RPMI7951 (cell line): ENCODE data around the gene NAV2. TPM values are rescaled to one million over a fixed set of nuclear protein-coding genes. Genes with fewer than 3 reads are reported as not detected.
A peak's percentile ranks its signal among the peaks of the same experiment; 100 is the strongest.

Experiments used
- DNase-seq: peaks from one replicate; pipeline ENCODE4 v3.0.0-alpha.2; 2012; ENCODE audit warnings: low read depth
- total RNA-seq: library from RNA; depleted of rRNA; stranded (reverse); fragments of >200 nt; shearing (Covaris generic); gene quantifications from 2 replicates; pipeline ENCODE4 v1.2.3, GENCODE V29; 2014

Gene NAV2
- total RNA-seq, 1 experiment from 2014 or later = 7.1 TPM

- DNase-seq = no peak
Measured at GRCh38 chr11:19867064-19867463, 154.4 kb downstream of the NAV2 start.

- peak; percentile 94 for DNase-seq
Measured at GRCh38 chr11:19868281-19868821, 155.7 kb downstream of the NAV2 start.

- DNase-seq = peak; percentile 48
Measured at GRCh38 chr11:19868871-19869270, 156.2 kb downstream of the NAV2 start.

- DNase-seq = no peak
Measured at GRCh38 chr11:19869466-19869865, 156.8 kb downstream of the NAV2 start.

GRCh38 chr11:19869946-19870589 is 157.4 kb downstream of the NAV2 start:
- DNase-seq = no peak

- no peak for DNase-seq
Measured at GRCh38 chr11:19871531-19871930, 158.9 kb downstream of the NAV2 start.

GRCh38 chr11:19872512-19873145 is 160.0 kb downstream of the NAV2 start:
- no peak for DNase-seq

- no peak for DNase-seq
Measured at GRCh38 chr11:19873730-19874129, 161.1 kb downstream of the NAV2 start.

- no peak for DNase-seq
Measured at GRCh38 chr11:19874266-19874665, 161.6 kb downstream of the NAV2 start.

GRCh38 chr11:19876750-19877149 is 164.1 kb downstream of the NAV2 start:
- no peak for DNase-seq

- no peak for DNase-seq
Measured at GRCh38 chr11:19878520-19878919, 165.9 kb downstream of the NAV2 start.

- no peak for DNase-seq
Measured at GRCh38 chr11:19879307-19880087, 166.9 kb downstream of the NAV2 start.

GRCh38 chr11:19880088-19880345 is 167.4 kb downstream of the NAV2 start:
- DNase-seq = no peak

GRCh38 chr11:19881177-19881576 is 168.5 kb downstream of the NAV2 start:
- no peak for DNase-seq

- no peak for DNase-seq
Measured at GRCh38 chr11:19882356-19882755, 169.7 kb downstream of the NAV2 start.

GRCh38 chr11:19886498-19886897 is 173.9 kb downstream of the NAV2 start:
- no peak for DNase-seq

GRCh38 chr11:19887842-19888241 is 175.2 kb downstream of the NAV2 start:
- no peak for DNase-seq

- peak; percentile 25 for DNase-seq
Measured at GRCh38 chr11:19889531-19889930, 176.9 kb downstream of the NAV2 start.

GRCh38 chr11:19890308-19890707 is 177.7 kb downstream of the NAV2 start:
- peak; percentile 84 for DNase-seq

GRCh38 chr11:19891022-19891421 is 178.4 kb downstream of the NAV2 start:
- no peak for DNase-seq

GRCh38 chr11:19892387-19892786 is 179.8 kb downstream of the NAV2 start:
- DNase-seq = no peak

GRCh38 chr11:19892876-19893275 is 180.2 kb downstream of the NAV2 start:
- DNase-seq = no peak

- no peak for DNase-seq
Measured at GRCh38 chr11:19894404-19894803, 181.8 kb downstream of the NAV2 start.
